ENCODE results near the gene INO80.

Gene INO80

DNA sequence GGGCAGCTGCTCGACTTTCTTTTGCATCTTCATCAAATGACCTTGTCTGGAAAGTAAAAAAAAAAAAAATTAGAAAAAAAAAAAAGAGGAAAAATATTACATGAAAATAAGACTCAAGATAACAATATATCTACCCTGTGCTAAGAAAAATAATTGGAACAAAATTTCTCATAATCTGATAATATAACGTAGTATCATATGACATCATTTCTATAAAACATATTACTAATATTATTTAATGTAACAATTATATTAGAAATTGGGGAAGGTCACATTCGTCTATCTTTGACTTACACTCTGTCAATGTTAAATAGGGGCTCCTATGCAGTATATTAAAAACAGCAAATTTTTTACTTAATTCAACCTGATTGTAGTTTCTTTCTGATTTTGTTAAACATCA, 44.1 kb downstream of the INO80 start:
- H3K4me3 ChIP-seq (ENCODE audit: low read depth, low read length), result no peak overlapping the region
- TF ChIP-seq, protein P1, sequence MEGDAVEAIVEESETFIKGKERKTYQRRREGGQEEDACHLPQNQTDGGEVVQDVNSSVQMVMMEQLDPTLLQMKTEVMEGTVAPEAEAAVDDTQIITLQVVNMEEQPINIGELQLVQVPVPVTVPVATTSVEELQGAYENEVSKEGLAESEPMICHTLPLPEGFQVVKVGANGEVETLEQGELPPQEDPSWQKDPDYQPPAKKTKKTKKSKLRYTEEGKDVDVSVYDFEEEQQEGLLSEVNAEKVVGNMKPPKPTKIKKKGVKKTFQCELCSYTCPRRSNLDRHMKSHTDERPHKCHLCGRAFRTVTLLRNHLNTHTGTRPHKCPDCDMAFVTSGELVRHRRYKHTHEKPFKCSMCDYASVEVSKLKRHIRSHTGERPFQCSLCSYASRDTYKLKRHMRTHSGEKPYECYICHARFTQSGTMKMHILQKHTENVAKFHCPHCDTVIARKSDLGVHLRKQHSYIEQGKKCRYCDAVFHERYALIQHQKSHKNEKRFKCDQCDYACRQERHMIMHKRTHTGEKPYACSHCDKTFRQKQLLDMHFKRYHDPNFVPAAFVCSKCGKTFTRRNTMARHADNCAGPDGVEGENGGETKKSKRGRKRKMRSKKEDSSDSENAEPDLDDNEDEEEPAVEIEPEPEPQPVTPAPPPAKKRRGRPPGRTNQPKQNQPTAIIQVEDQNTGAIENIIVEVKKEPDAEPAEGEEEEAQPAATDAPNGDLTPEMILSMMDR (IDR thresholded peaks at IDR 0.05; ENCODE audit: low read depth, low read length, missing control alignments), result no peak
- DNase-seq (ENCODE audit: low read depth), result no peak

DNA sequence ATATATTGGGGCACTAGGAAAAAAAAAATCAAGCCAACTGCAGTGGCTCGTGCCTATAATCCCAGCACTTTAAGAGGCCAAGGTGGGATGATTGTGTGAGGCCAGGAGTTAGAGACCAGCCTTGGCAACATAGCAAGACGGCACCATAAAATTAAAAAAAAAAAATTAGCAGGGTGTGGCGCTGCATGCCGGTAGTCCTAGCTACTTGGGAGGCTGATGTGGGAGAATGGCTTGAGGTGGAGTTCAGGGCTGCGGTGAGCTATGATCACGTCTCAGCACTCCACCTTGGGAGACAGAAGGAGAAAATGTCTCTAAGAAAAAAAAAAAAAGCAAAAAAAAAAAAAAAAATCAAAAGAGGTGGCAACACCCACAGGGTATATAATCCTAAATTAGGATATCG, 49.6 kb downstream of the INO80 start:
- TF ChIP-seq, protein P1 (IDR thresholded peaks at IDR 0.05; ENCODE audit: low read depth, low read length, missing control alignments), result no peak
- no peak for DNase-seq (ENCODE audit: low read depth)
- no peak overlapping the region for H3K4me3 ChIP-seq (ENCODE audit: low read depth, low read length)

DNA sequence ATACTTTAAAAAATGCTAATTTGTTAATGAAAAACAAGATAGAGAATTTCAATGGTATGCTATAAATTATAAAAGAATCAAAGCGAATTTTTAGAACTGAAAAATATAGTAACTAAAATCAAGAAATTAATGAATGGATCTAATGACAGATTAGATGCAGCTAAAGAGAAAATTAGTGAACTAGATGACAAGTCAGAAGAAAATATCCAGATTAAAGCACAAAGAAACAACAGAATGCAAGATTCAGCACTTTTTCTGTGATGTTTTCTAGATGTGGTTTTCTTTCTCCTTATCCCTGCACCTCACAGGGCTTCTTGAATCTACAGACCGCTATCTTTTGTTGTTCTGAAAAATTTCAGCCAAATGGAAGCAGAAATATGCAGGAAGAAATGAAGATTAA, 54.4 kb downstream of the INO80 start:
- DNase-seq (ENCODE audit: low read depth), result no peak
- H3K4me3 ChIP-seq (ENCODE audit: low read depth, low read length), result no peak overlapping the region

DNA sequence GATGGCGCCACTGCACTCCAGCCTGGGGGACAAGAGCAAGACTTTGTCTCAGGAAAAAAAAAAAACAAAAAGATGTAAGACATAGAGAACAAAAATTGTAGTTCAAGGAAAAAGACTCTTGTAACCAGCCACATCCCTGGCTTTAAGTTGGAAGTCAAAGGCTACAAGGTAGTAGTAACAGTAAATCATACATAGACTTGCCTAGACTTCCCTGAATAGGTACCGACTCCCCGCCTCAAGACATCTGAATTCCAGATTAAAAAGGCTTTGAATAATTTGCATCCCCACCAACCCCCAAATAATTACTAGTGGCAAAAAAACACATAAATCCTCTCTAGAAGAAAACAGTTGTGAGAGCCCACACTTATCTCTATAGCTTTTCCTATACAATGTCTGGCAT, 55.6 kb downstream of the INO80 start:
- TF ChIP-seq, protein P1 (IDR thresholded peaks at IDR 0.05; ENCODE audit: low read depth, low read length, missing control alignments), result no peak
- DNase-seq (ENCODE audit: low read depth), result no peak
- no peak overlapping the region for H3K4me3 ChIP-seq (ENCODE audit: low read depth, low read length)

More for the DNA sequence above, 54.4 kb downstream of the INO80 start:
- TF ChIP-seq, protein P1 (IDR thresholded peaks at IDR 0.05; ENCODE audit: low read depth, low read length, missing control alignments), result no peak

DNA sequence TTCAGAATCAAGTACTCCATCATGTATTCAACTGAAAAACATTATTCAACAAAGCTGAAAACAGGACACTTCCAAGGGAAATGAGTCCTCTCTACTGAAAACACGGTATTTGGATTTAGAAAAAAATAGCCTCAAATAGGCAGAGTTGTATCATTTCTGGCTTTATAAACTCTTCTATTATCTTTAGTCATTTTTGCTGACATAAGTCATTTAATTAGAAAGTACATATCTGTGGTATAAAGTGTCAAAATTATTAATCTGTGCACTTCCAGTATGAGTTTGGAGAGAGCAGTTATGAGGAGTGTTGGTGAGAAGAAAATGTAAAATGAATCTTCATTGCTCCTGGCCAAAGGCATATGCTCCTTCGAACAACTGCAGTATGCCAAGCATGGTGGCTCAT, 59.3 kb downstream of the INO80 start:
- DNase-seq (ENCODE audit: low read depth), result no peak
- TF ChIP-seq, protein P1 (IDR thresholded peaks at IDR 0.05; ENCODE audit: low read depth, low read length, missing control alignments), result no peak
- no peak overlapping the region for H3K4me3 ChIP-seq (ENCODE audit: low read depth, low read length)

DNA sequence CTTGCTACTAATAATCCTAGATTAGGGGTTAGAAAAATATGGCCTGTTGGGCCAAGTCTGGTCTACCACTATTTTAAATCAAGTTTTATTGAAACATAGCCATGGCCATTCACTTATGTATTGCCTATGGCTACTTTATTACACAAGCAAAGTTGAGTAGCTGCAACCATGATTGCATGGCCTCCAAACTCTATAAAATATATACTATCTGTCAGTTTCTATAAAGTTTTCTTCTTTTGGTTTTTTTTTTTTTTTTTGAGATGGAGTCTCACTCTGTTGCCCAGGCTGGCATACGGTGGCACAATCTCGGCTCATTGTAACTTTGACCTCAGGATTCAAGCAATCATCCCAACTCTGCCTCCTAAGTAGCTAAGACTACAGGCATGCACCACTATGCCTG, 60.4 kb downstream of the INO80 start:
- no peak overlapping the region for H3K4me3 ChIP-seq (ENCODE audit: low read depth, low read length)
- TF ChIP-seq, protein P1 (IDR thresholded peaks at IDR 0.05; ENCODE audit: low read depth, low read length, missing control alignments), result no peak
- DNase-seq (ENCODE audit: low read depth), result no peak

DNA sequence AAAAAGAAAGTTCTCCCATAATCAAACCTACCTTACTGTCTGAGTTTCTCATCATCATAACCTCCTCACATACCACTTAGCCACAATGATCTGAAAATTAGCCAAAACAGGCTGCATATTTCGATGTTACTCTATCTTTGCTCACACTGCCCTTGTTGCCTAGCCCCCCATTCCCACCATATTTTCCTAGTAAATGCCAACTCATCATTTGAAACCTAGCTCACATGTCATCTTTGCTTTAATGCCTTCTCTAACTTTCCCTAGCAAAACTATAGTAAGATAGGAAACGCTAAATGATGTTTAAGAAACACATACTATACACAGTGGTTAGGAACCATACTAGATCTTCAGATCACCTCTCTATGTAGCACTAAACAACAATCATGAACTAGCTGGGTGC, 64.9 kb downstream of the INO80 start:
- DNase-seq (ENCODE audit: low read depth), result no peak
- TF ChIP-seq, protein P1 (IDR thresholded peaks at IDR 0.05; ENCODE audit: low read depth, low read length, missing control alignments), result no peak
- H3K4me3 ChIP-seq (ENCODE audit: low read depth, low read length), result no peak overlapping the region
